Activated CD8-positive, alpha-beta memory T cell treated with anti-CD3 and anti-CD28 coated beads for 4 hours (primary cell): ENCODE measurements around the gene SEC16B.

Experiments used
- DNase-seq, 2 donors: peaks; one replicate each; pipeline ENCODE4 v3.0.0-alpha.2; 2020; ENCODE audit warnings: low read depth in 2 of 2

The SEC16B gene

GRCh38 chr1:177977141-177977540, 7.3 kb upstream of the SEC16B start:
- DNase-seq, result no peak

GRCh38 chr1:177976596-177976995, 6.7 kb upstream of the SEC16B start:
- DNase-seq, result no peak

GRCh38 chr1:177975588-177976495, 6.0 kb upstream of the SEC16B start:
- DNase-seq, result no peak

GRCh38 chr1:177973585-177973984, 3.7 kb upstream of the SEC16B start:
- DNase-seq, result no peak

GRCh38 chr1:177969109-177969508, 749 bp downstream of the SEC16B start:
- no peak for DNase-seq

GRCh38 chr1:177966199-177966598, 3.7 kb downstream of the SEC16B start:
- no peak for DNase-seq

GRCh38 chr1:177965293-177965692, 4.6 kb downstream of the SEC16B start:
- DNase-seq, result no peak

GRCh38 chr1:177964336-177964735, 5.5 kb downstream of the SEC16B start:
- no peak for DNase-seq

- no peak for DNase-seq
These were observed 8.8 kb downstream of the SEC16B start for GRCh38 chr1:177960939-177961622.

- no peak for DNase-seq
These were observed 9.9 kb downstream of the SEC16B start for GRCh38 chr1:177959811-177960515.

- no peak for DNase-seq
These were observed 11.8 kb downstream of the SEC16B start for GRCh38 chr1:177958092-177958491.

GRCh38 chr1:177954076-177954475, 15.8 kb downstream of the SEC16B start:
- DNase-seq, result no peak

- no peak for DNase-seq
These were observed 16.3 kb downstream of the SEC16B start for GRCh38 chr1:177953549-177953948.

- no peak for DNase-seq
These were observed 17.2 kb downstream of the SEC16B start for GRCh38 chr1:177952691-177953090.

GRCh38 chr1:177952249-177952648, 17.6 kb downstream of the SEC16B start:
- DNase-seq, result no peak

- no peak for DNase-seq
These were observed 19.4 kb downstream of the SEC16B start for GRCh38 chr1:177950506-177950905.

- DNase-seq, result no peak
These were observed 21.4 kb downstream of the SEC16B start for GRCh38 chr1:177948336-177948972.

- no peak for DNase-seq
These were observed 22.2 kb downstream of the SEC16B start for GRCh38 chr1:177947623-177948022.

GRCh38 chr1:177945943-177946650, 23.8 kb downstream of the SEC16B start:
- DNase-seq, result no peak

- no peak for DNase-seq
These were observed 25.6 kb downstream of the SEC16B start for GRCh38 chr1:177944016-177944949.
